HG03521 (cell line): ENCODE data around the gene SPINK7.
"Not testable (repeated sequence)": the region's sequence is repeated elsewhere in the genome, so short reads cannot be mapped to it uniquely, and the experiment has no call there.

Experiments used
- ATAC-seq: cut with Tn5 transposase; IDR thresholded peaks from one replicate; pipeline ENCODE4 v1.9.1; 2021; ENCODE audit warnings: mild to moderate bottlenecking, moderate library complexity; ENCODE audit not compliant: unreplicated experiment

The SPINK7 gene

GRCh38 chr5:148312153-148312552, at the start of gene SPINK7:
SPINK7 (plus strand) TSS chr5:148312423; CDS start chr5:148312484, 61 bp downstream.
- ATAC-seq: no peak

- ATAC-seq: no peak
Observed at GRCh38 chr5:148267962-148268361, 44.3 kb upstream of the SPINK7 start.

DNA sequence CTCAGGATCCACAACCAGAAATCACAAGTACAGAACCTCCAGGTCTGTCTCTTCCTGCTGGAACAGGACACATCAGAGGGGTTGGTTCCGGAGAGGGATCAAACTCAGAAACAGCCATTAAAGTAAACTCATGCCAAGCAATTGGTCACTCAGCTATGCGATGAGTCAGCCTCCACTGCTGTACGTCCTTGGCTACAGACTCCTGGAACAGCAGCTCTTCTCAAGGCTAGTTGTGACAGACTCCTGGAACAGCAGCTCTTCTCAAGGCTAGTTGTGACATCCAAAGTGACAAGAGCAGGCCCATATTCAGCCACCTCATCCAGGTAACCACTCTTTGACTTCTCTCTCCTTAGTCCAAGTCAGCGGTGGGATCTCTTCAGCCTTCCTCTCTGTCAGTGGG, 43.7 kb upstream of the SPINK7 start, which contains the start of gene SPINK13:
SPINK13 (plus strand) TSS at position 229 of the 400 bp plus-strand sequence. CDS start 1,279 bp downstream, outside the sequence.
- ATAC-seq: no peak

DNA sequence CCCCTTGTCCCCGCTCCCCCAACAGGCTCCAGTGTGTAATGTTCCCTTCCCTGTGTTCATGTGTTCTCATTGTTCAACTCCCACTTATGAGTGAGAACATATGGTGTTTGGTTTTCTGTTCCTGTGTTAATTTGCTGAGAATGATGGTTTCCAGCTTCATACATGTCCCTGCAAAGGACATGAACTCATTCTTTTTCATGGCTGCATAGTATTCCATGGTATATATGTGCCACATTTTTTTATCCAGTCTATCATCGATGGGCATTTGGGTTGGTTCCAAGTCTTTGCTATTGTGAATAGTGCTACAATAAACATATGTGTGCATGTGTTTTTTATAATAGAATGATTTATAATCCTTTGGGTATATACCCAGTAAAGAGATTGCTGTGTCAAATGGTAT, 37.1 kb upstream of the SPINK7 start:
- not testable (repeated sequence) for ATAC-seq

GRCh38 chr5:148280893-148281292, 31.3 kb upstream of the SPINK7 start:
- ATAC-seq: not testable (repeated sequence)

GRCh38 chr5:148281336-148281735, 30.9 kb upstream of the SPINK7 start:
- ATAC-seq: not testable (repeated sequence)

- ATAC-seq: no peak
Observed at GRCh38 chr5:148290271-148291195, 21.7 kb upstream of the SPINK7 start.

DNA sequence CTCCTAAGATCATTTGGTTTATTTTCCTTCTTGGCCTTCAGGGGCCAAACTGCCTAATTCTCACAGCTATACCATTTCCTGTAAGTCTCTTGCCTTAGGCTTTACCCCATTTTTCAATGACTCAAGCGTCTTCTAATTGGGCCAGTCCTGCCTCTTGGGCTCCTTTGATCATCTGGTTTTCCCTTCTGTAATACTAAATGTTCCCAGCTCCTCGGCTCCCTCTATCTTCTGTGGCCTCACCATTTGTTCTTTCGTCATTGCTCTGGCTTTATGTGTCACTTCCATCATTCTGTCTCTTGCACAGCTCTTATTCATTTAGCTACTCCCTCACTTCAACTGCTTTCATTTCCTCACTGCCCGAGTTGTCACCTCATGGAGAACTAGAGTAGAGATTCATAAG, 14.5 kb upstream of the SPINK7 start:
- no peak for ATAC-seq

GRCh38 chr5:148306446-148306845, 5.8 kb upstream of the SPINK7 start:
- no peak for ATAC-seq

DNA sequence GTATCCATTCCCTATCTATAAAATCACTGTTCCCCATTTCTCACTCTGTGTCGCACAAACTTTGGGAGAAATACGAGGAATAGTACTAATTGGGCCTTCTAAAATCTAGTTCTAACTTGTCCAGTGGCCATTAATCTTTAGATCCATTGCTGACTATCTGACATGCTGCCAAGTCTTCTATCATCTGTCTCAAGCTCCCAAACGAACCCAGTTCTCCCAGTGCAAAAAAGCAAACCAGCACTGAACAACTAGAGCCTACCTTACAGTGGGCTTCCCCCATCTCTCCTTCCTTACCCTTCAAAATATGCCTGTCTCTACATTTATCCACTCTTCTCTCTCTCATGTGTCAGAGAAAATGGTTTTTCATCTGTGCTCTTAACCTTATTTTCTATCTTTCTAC, 3.2 kb upstream of the SPINK7 start:
- no peak for ATAC-seq

GRCh38 chr5:148309746-148310145, 2.5 kb upstream of the SPINK7 start:
- no peak for ATAC-seq

GRCh38 chr5:148311484-148311883, 739 bp upstream of the SPINK7 start:
- ATAC-seq: no peak

GRCh38 chr5:148314187-148314586, 2.0 kb downstream of the SPINK7 start:
- ATAC-seq: no peak

GRCh38 chr5:148314731-148315130, 2.5 kb downstream of the SPINK7 start:
- no peak for ATAC-seq

GRCh38 chr5:148320011-148320963, 8.1 kb downstream of the SPINK7 start:
- not testable (repeated sequence) for ATAC-seq

- ATAC-seq: no peak
Observed at GRCh38 chr5:148333262-148333849, 21.1 kb downstream of the SPINK7 start.

GRCh38 chr5:148335259-148335658, 23.0 kb downstream of the SPINK7 start, which contains the start of gene SPINK9:
SPINK9 (plus strand) TSS chr5:148335559; CDS start chr5:148335614, 55 bp downstream.
- ATAC-seq: no peak

DNA sequence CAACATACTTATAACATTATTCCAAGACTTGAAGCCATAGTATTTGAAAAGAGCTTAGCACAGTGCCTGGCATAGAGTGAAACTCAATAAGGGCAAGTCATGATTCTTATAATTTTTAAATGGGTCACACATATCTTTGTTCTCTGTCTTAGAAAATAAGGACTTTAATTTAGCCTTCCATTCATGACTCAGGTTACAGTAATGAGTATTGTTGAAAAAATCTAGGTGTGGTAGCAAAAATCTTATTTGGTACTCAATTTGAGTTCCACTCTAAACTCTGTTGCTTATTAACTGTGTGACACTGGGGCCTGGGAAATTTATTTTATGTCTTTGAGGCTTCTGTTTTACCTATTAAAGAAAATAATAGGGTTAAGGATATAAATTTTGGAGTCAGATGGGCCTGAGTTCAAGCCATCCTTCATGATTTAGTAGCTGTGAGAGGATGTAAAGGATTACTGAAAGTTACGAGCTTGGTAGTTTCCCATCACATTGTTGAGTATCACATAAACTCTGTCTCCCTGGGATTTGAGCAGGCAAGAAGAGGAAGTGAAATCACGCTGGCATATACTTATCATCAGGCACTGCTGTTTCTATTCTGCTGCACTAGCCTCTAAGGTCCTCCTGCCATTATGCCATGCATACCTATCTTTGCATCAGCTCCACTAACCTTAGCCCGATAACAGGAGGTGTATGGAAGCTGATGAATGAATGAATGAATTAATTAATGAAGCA, 24.6 kb downstream of the SPINK7 start:
- ATAC-seq: no peak

DNA sequence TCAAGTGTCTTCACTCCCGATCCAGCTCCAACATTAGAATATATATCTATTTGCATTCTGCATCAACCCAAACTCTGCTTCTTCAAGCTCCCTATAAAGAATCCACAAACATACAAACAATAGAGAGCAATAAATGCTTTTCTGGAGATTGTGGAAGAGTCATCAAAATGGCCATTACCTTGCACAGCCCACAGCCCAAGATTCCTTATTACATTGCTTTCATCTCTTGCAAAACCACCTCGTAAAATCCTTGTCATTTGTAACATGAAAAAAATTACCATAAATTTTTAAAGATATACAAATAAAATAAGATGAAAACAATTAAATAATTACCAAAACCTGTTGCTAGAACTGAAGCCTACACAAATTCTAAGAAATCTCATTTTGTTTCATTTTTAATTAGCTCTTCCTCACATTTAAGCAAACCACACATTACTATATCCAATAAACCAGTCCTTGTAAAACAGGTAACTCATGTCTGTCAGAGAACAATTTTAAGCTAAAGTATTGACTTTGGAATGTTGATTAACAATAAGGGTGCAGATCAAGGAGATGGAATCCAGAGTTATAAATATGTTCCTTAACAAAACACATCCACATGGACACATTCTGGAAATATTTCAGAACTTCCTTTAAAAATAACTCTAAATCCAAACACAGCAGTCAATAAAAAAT, 30.3 kb downstream of the SPINK7 start:
- no peak for ATAC-seq

- no peak for ATAC-seq
Observed at GRCh38 chr5:148343046-148343407, 30.8 kb downstream of the SPINK7 start.
